Muscle of leg (tissue), 11 donors: ENCODE results near the gene KDM4C. TPM values are rescaled to one million over a fixed set of nuclear protein-coding genes. Genes with fewer than 3 reads are reported as not detected.

Experiments used
- DNase-seq: peaks from one replicate; pipeline ENCODE4 v3.0.0; 2013
- H3K27ac ChIP-seq: one replicate; pipeline ENCODE4 v1.5.1; 2013; ENCODE audit warnings: mild to moderate bottlenecking, low read length, control low read depth
- H3K27me3 ChIP-seq: one replicate; pipeline ENCODE4 v1.6.1; 2013; ENCODE audit warnings: low read length; ENCODE audit not compliant: control insufficient read depth, insufficient read depth
- H3K36me3 ChIP-seq: one replicate; pipeline ENCODE4 v1.6.1; 2013; ENCODE audit warnings: low read length; ENCODE audit not compliant: control insufficient read depth, insufficient read depth
- H3K4me1 ChIP-seq: one replicate; pipeline ENCODE4 v1.6.1; 2013; ENCODE audit warnings: low read length; ENCODE audit not compliant: control insufficient read depth, insufficient read depth
- H3K4me3 ChIP-seq: one replicate; pipeline ENCODE4 v1.5.1; 2013; ENCODE audit warnings: low read length, control low read depth
- H3K9me3 ChIP-seq: replicated peaks from 2 replicates; pipeline ENCODE4 v1.6.1; 2013; ENCODE audit warnings: low read depth, low read length; ENCODE audit not compliant: control insufficient read depth
- WGBS: methylation state at CpG from one replicate; pipeline ENCODE4 v1.1.5; 2013; ENCODE audit warnings: missing lambda C conversion rate; ENCODE audit not compliant: insufficient coverage; 5-methylcytosine and 5-hydroxymethylcytosine counted together
- polyA plus RNA-seq, 8 donors: library from polyadenylated mRNA; unstranded; fragments of 120-200 nt; gene quantifications; one replicate each; pipeline versions ENCODE4 v1.2.1 to v1.2.3, GENCODE V29; 2013; ENCODE audit warnings: inconsistent platforms in 1 of 8, low replicate concordance in 1 of 8; ENCODE audit not compliant: insufficient read length in 8 of 8, insufficient read depth in 1 of 8
- total RNA-seq: library from RNA; stranded (reverse); fragments of 120-200 nt; gene quantifications from one replicate; pipeline ENCODE4 v1.2.4, GENCODE V29; 2013

KDM4C gene
- total and polyA plus RNA-seq, 9 donors = 10.1 to 19.0 (median 11.2) TPM

DNA sequence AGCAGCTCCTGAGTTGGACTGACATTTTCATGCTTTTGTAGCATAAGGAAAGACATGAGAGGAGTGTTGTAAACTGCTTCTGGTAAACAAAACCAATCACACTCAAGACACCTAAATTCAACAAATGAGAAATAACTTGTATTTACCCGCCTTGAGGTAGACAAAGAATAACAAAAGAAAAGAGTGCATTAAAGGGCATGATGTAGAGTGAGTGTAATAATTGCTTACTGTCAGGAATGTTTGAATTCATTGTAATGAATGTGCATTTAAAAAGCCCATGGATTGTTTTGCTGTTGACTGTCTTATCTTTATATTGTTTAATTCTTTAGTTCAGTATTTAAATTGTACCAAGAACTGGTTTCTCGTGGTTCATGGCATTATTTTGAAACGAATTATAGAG lies 61.8 kb downstream of the KDM4C start:
- no peak overlapping the region for H3K27ac ChIP-seq
- H3K36me3 ChIP-seq = no peaks in the 10 kb centered on the region
- H3K27me3 ChIP-seq = no peaks in the 10 kb centered on the region
- H3K9me3 ChIP-seq = no peaks in the 10 kb centered on the region
- no peak for DNase-seq
- no peaks in the 10 kb centered on the region for H3K4me1 ChIP-seq
- no peak overlapping the region for H3K4me3 ChIP-seq
- WGBS = no CpG with 5 or more reads among the region's 3 CpGs

DNA sequence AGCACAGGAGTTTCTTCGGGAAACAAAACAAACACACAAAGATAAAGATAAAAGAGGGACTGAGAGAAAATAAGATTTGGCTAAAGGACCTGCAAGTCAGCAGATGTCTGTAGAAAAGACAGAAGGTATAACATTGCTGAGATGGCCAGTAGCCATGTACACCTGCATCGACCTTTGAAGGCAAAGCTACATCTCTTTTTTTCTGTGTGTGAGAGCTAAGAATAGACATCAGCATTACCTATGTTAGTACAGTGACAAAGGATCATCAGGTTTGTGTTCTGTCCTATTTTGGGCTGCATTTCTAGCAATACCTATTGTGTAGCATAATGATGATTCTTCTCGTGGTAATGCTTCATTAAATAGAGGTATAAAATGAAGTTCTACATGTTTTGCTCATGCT lies 64.9 kb downstream of the KDM4C start:
- no peak for DNase-seq
- H3K4me3 ChIP-seq = no peak overlapping the region
- no peaks in the 10 kb centered on the region for H3K27me3 ChIP-seq
- no peaks in the 10 kb centered on the region for H3K4me1 ChIP-seq
- H3K9me3 ChIP-seq = no peaks in the 10 kb centered on the region
- H3K27ac ChIP-seq = no peak overlapping the region
- WGBS = no CpG with 5 or more reads among the region's 3 CpGs
- no peaks in the 10 kb centered on the region for H3K36me3 ChIP-seq

DNA sequence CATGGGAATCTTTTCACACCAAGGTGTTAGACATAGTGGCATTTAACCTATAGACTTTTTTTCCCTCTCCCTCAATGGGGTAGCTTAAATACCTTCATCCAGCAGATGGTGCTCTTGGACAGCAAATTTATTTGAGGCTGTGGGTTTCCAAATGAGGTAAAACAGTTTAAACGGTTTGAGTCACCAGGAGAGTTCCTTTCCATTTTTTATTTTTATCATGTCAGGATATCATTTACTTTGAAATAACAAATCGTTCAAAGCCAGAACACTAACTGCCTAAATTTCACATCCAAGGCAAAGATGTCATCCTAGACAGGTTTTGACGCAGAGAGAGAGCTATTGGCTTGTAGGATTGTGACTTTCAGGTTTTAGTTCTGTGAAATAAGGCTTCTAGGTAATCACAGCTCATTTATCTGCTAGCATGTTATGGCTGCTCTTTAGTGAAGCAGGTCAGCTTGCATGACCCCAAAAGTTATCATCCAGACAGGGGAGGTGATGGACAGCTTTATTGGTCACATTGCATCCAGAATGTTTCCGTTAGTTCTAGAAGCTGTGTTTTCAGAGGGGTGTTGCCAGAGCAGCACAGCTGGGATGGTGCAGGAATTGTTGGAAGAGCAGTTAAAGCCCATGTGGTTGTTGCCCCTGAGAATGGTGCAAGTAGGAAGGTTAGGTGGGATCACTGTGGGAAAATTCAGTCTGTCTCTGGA lies 69.8 kb downstream of the KDM4C start:
- 88% methylated on average over 1 of the region's 4 CpGs for WGBS
- DNase-seq = peak; percentile 70

DNA sequence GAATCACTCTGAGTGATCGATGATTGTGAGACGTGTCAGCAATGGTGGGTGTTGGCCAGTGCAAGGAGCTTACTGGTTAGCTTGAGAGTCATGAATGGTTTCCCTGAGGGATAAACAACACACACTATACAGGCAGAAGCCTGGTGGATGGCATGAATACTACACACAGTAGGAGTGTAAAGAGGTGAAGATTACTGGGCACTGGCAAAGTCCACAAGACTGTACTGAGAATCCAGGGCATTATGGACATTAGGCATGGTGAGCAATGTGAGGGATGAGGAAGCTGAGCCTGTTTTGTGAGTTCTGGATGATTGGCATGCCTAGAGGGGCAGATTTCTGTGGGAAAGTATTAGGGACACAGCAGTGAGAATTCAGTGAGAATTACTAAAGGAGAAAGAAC lies 71.3 kb downstream of the KDM4C start:
- no peak for DNase-seq
- no CpG with 5 or more reads among the region's 2 CpGs for WGBS
- H3K36me3 ChIP-seq = peaks cover 4% of the 10 kb centered on the region
- no peaks in the 10 kb centered on the region for H3K27me3 ChIP-seq
- H3K27ac ChIP-seq = no peak overlapping the region
- H3K4me3 ChIP-seq = no peak overlapping the region
- H3K9me3 ChIP-seq = peaks cover 3% of the 10 kb centered on the region
- no peaks in the 10 kb centered on the region for H3K4me1 ChIP-seq

More for the DNA sequence above, 69.8 kb downstream of the KDM4C start:
- Histone ChIP-seq H3K9me3 (peaks cover 3% of the 10 kb centered on the region), H3K4me1 (no peaks in the 10 kb centered on the region), H3K27me3 (no peaks in the 10 kb centered on the region), H3K36me3 (peaks cover 4% of the 10 kb centered on the region), H3K27ac (no peak overlapping the region), H3K4me3 (no peak overlapping the region)

DNA sequence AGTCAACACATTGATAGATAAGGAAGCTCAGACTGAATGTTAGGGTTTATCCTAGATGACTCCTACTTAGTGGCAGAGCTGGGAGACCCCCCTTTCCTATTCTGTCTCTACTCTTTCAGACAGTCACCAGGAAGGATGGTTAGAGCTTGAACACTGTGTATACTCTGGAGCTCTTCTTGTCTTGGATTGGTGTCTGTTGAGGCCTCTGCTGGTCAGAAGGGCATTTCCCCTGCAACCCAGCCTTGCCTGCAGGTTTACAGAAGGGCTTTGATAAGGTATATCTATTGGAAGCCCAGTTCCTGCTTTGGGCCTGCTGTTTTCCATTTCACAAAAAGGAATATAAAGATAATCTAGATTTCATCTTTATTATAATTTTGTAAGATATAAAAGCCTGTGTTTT lies 71.8 kb downstream of the KDM4C start:
- no peaks in the 10 kb centered on the region for H3K4me1 ChIP-seq
- no peaks in the 10 kb centered on the region for H3K27me3 ChIP-seq
- H3K36me3 ChIP-seq = peaks cover 7% of the 10 kb centered on the region
- no peak overlapping the region for H3K27ac ChIP-seq
- H3K9me3 ChIP-seq = peaks cover 3% of the 10 kb centered on the region
- no peak overlapping the region for H3K4me3 ChIP-seq
- DNase-seq = no peak

DNA sequence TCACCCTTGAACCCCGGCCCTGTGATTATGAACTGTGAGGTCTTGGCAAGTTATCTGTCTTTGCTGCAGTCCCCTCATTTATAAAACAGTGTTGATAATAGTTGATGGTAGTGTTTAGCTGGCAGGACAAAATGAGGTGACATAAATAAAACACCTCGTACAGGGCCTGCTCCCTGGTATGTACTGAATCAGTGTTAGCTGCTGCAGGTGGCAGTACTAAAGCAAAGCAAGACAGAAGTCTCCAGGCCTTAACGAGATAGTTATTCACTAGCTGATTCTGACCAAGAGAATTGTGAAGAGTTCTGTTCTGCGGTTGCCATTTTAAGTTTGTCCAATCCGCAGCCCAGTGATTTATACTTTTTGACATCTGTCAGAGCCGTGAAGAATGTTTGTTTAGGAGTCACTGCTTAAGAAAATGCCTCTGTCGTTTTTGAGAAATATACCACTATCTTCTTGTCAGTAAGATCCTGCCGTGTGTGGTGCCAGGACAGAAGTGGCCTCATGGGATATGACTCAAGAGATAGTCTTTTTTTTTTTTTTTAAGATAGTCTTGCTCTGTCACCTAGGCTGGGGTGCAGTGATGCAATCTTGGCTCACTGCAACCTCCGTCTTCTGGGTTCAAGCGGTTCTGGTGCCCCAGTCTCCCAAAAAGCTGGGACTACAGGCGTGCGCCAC lies 75.9 kb downstream of the KDM4C start:
- H3K27ac ChIP-seq = no peak overlapping the region
- no peak overlapping the region for H3K4me3 ChIP-seq

DNA sequence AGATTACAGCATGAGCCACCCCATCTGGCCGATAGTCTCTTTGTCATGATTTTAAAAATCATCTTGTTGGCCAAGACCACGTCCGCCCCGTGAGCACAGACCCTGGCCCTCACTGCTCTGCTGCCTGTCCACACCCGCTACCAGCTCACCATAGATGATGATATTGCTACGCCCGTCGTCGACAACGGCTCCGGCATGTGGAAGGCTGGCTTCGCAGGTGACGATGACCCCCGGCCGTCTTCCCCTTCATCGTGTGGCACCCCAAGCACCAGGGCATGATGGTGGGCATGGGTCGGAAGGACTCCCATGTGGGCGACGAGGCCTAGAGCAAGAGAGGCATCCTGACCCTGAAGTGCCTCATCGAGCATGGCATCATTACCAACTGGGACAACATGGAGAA lies 76.5 kb downstream of the KDM4C start:
- no peak for DNase-seq
- 97% methylated on average over 20 of the region's 20 CpGs for WGBS

More for the DNA sequence above, 75.9 kb downstream of the KDM4C start:
- no peak for DNase-seq
- Histone ChIP-seq H3K4me1 (no peaks in the 10 kb centered on the region), H3K9me3 (peaks cover 3% of the 10 kb centered on the region), H3K27me3 (no peaks in the 10 kb centered on the region), H3K36me3 (peaks cover 13% of the 10 kb centered on the region)
- 76% methylated on average over 5 of the region's 12 CpGs for WGBS

DNA sequence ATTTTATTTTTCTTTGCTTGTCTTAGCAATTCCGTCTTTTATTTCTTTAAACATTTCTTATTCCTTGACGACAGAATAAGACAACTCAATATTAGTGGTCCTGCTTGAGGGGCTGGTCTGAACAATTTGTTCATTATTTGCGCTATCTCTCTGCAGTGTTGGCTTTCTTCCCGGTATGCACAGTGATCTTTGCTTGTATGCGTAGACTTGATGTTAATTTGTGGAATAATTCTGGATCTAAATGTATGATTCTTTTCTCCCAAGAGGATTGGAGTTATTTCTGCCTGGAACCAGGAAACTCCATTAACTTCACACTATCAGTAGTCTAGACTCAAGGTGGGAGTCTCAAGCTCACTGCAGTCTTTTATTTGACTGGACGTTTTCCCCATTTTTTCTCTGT lies 80.4 kb downstream of the KDM4C start:
- peak; percentile 11 for DNase-seq
- no peaks in the 10 kb centered on the region for H3K4me1 ChIP-seq
- whole genome bisulfite sequencing = no CpG with 5 or more reads among the region's 6 CpGs

More for the DNA sequence above, 76.5 kb downstream of the KDM4C start:
- no peaks in the 10 kb centered on the region for H3K4me1 ChIP-seq
- H3K27ac ChIP-seq = no peak overlapping the region
- peaks cover 13% of the 10 kb centered on the region for H3K36me3 ChIP-seq
- H3K9me3 ChIP-seq = peaks cover 3% of the 10 kb centered on the region
- H3K27me3 ChIP-seq = no peaks in the 10 kb centered on the region
- no peak overlapping the region for H3K4me3 ChIP-seq

DNA sequence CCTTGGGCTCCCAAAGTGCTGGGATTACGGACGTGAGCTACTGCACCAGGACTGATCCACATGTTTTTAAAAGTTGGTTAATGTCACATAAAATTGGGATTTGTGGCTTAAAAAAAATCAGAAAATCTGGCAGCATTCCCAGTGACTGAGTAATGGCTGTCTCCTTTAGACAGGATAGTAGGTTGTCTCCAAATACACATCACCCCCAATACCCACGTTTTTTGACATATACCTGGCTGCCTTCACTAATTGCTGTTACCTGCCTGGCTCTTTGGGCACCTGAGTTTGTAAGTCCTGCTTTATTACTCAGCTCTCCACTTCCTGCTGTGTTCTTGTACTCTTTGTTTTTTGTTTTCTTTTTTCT lies 84.8 kb downstream of the KDM4C start:
- 58% methylated on average over 3 of the region's 3 CpGs for WGBS
- Histone ChIP-seq H3K4me1 (no peaks in the 10 kb centered on the region), H3K36me3 (no peaks in the 10 kb centered on the region), H3K4me3 (no peak overlapping the region), H3K9me3 (no peaks in the 10 kb centered on the region), H3K27ac (no peak overlapping the region), H3K27me3 (no peaks in the 10 kb centered on the region)
- no peak for DNase-seq

More for the DNA sequence above, 80.4 kb downstream of the KDM4C start:
- Histone ChIP-seq H3K9me3 (no peaks in the 10 kb centered on the region), H3K27me3 (no peaks in the 10 kb centered on the region), H3K27ac (no peak overlapping the region), H3K4me3 (no peak overlapping the region), H3K36me3 (peaks cover 9% of the 10 kb centered on the region)

DNA sequence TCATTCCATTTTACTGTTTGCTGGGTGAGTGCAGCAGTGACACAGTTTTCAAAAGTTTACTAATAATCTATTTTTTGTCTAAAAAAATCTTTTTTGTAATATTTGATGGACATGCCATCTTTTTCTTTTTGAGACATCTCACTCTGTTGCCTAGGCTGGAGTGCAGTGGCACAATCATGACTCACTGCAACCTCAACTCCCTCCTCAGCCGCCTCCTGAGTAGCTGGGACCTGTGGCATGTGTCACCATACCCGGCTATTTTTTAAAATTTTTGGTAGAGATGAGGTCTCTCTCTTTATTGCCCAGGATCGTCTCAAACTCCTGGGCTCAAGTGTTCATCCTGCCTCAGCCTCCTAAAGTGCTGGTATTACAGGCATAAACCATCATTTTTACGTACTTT lies 86.0 kb downstream of the KDM4C start:
- no CpG with 5 or more reads among the region's 4 CpGs for WGBS
- DNase-seq = no peak
- H3K27ac ChIP-seq = no peak overlapping the region
- H3K4me1 ChIP-seq = no peaks in the 10 kb centered on the region
- no peaks in the 10 kb centered on the region for H3K36me3 ChIP-seq
- no peaks in the 10 kb centered on the region for H3K27me3 ChIP-seq
- no peaks in the 10 kb centered on the region for H3K9me3 ChIP-seq
- H3K4me3 ChIP-seq = no peak overlapping the region
